Measurements from ENCODE around the gene FRAS1. TPM values are rescaled to one million over a fixed set of nuclear protein-coding genes. Genes with fewer than 3 reads are reported as not detected.
"Not testable (repeated sequence)": the region's sequence is repeated elsewhere in the genome, so short reads cannot be mapped to it uniquely, and the experiment has no call there.

Gene FRAS1
- total RNA-seq, 2 donors from 2014 or later = not detected

GRCh38 chr4:78299565-78299972 lies 242.4 kb downstream of the FRAS1 start:
- Mint-ChIP-seq H3K36me3 (ENCODE audit: low read depth) (no peaks in the 10 kb centered on the region), H3K4me3 (no peak overlapping the region), H3K27me3 (peaks cover 4% of the 10 kb centered on the region), H3K4me1 (no peaks in the 10 kb centered on the region), H3K9me3 (no peaks in the 10 kb centered on the region), H3K27ac (no peak overlapping the region)
- no peak for ATAC-seq (replicated peaks)

DNA sequence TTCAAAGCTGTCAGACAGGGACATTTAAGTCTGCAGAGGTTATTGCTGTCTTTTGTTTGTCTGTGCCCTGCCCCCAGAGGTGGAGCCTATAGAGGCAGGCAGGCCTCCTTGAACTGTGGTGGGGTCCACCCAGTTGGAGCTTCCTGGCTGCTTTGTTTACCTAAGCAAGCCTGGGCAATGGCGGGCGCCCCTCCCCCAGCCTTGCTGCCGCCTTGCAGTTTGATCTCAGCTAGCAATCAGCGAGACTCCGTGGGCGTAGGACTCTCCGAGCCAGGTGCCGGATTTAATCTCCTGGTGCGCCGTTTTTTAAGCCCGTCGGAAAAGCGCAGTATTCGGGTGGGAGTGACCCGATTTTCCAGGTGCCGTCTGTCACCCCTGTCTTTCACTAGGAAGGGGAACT lies 250.1 kb downstream of the FRAS1 start:
- H3K4me3 Mint-ChIP-seq; H3K27ac Mint-ChIP-seq; ATAC-seq (replicated peaks); H3K36me3 Mint-ChIP-seq (ENCODE audit: low read depth); H3K4me1 Mint-ChIP-seq; H3K9me3 Mint-ChIP-seq: not testable (repeated sequence)
- H3K27me3 Mint-ChIP-seq = peaks cover 15% of the 10 kb centered on the region

- Mint-ChIP-seq H3K9me3 (no peaks in the 10 kb centered on the region), H3K4me3 (no peak overlapping the region), H3K27me3 (peaks cover 15% of the 10 kb centered on the region), H3K27ac (no peak overlapping the region), H3K36me3 (ENCODE audit: low read depth) (no peaks in the 10 kb centered on the region), H3K4me1 (no peaks in the 10 kb centered on the region)
- ATAC-seq (replicated peaks) = no peak
These were observed 251.4 kb downstream of the FRAS1 start for GRCh38 chr4:78308517-78308916.

DNA sequence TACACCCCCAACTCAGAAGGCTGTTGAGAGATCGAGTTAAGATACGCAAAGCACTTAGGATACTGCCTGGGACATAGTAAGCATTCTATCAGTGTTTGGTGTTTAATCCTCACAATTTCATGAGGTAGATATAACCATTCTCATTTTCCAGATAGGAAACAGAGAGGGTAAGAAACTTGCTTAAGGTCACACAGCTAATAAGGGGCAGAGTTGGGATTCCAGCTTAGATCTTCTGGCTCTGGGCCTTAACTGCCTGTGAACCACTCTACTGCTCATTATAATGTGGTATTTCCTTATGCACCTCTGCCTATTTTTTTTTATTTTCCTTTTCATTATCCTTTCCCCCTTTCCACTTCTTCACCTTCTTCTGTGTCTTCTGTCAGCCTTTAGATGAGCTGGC lies 252.2 kb downstream of the FRAS1 start:
- no peak overlapping the region for H3K27ac Mint-ChIP-seq
- H3K4me3 Mint-ChIP-seq = no peak overlapping the region
- no peak for ATAC-seq (replicated peaks)
- no peaks in the 10 kb centered on the region for H3K9me3 Mint-ChIP-seq
- H3K36me3 Mint-ChIP-seq (ENCODE audit: low read depth) = no peaks in the 10 kb centered on the region
- no peaks in the 10 kb centered on the region for H3K4me1 Mint-ChIP-seq
- H3K27me3 Mint-ChIP-seq = peaks cover 22% of the 10 kb centered on the region

- H3K4me3 Mint-ChIP-seq = no peak overlapping the region
- no peak overlapping the region for H3K27ac Mint-ChIP-seq
- peaks cover 24% of the 10 kb centered on the region for H3K27me3 Mint-ChIP-seq
- H3K9me3 Mint-ChIP-seq = no peaks in the 10 kb centered on the region
- H3K36me3 Mint-ChIP-seq (ENCODE audit: low read depth) = no peaks in the 10 kb centered on the region
- H3K4me1 Mint-ChIP-seq = no peaks in the 10 kb centered on the region
- ATAC-seq (replicated peaks) = no peak
These were observed 253.1 kb downstream of the FRAS1 start for GRCh38 chr4:78310007-78310739.

- no peak for ATAC-seq (replicated peaks)
- Mint-ChIP-seq H3K27me3 (peaks cover 27% of the 10 kb centered on the region), H3K4me3 (no peak overlapping the region), H3K9me3 (no peaks in the 10 kb centered on the region), H3K4me1 (no peaks in the 10 kb centered on the region), H3K36me3 (ENCODE audit: low read depth) (no peaks in the 10 kb centered on the region), H3K27ac (no peak overlapping the region)
These were observed 253.6 kb downstream of the FRAS1 start for GRCh38 chr4:78310740-78311115.

- H3K4me1 Mint-ChIP-seq = no peaks in the 10 kb centered on the region
- H3K4me3 Mint-ChIP-seq = no peak overlapping the region
- no peaks in the 10 kb centered on the region for H3K36me3 Mint-ChIP-seq (ENCODE audit: low read depth)
- no peak for ATAC-seq (replicated peaks)
- no peak overlapping the region for H3K27ac Mint-ChIP-seq
- H3K9me3 Mint-ChIP-seq = no peaks in the 10 kb centered on the region
- peaks cover 29% of the 10 kb centered on the region for H3K27me3 Mint-ChIP-seq
These were observed 254.2 kb downstream of the FRAS1 start for GRCh38 chr4:78311306-78311705.

- no peaks in the 10 kb centered on the region for H3K36me3 Mint-ChIP-seq (ENCODE audit: low read depth)
- H3K27me3 Mint-ChIP-seq = peaks cover 37% of the 10 kb centered on the region
- no peak overlapping the region for H3K4me3 Mint-ChIP-seq
- H3K9me3 Mint-ChIP-seq = no peaks in the 10 kb centered on the region
- H3K4me1 Mint-ChIP-seq = no peaks in the 10 kb centered on the region
- peak; percentile 29 for ATAC-seq (replicated peaks)
- H3K27ac Mint-ChIP-seq = no peak overlapping the region
These were observed 256.0 kb downstream of the FRAS1 start for GRCh38 chr4:78312989-78313753.

DNA sequence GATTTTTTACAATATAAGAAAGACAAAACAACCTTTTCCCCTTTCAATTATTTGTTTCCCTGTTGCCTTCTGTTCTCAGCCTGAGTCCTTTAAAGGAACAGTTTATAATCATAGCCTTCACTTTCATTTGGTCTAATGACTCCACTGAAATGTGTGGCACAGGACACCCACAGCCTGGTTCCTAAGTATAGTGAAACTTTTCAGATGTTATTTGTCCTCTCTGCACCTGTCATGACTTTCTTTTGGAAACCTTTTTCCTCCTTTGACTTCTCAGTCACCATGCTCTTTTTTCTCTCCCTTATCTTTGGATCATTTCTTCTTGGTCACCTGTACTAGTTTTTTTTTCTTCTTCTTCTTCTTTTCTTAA lies 256.6 kb downstream of the FRAS1 start:
- peaks cover 38% of the 10 kb centered on the region for H3K27me3 Mint-ChIP-seq
- no peak overlapping the region for H3K27ac Mint-ChIP-seq
- no peaks in the 10 kb centered on the region for H3K4me1 Mint-ChIP-seq
- H3K9me3 Mint-ChIP-seq = no peaks in the 10 kb centered on the region
- no peak overlapping the region for H3K4me3 Mint-ChIP-seq
- no peak for ATAC-seq (replicated peaks)
- no peaks in the 10 kb centered on the region for H3K36me3 Mint-ChIP-seq (ENCODE audit: low read depth)

DNA sequence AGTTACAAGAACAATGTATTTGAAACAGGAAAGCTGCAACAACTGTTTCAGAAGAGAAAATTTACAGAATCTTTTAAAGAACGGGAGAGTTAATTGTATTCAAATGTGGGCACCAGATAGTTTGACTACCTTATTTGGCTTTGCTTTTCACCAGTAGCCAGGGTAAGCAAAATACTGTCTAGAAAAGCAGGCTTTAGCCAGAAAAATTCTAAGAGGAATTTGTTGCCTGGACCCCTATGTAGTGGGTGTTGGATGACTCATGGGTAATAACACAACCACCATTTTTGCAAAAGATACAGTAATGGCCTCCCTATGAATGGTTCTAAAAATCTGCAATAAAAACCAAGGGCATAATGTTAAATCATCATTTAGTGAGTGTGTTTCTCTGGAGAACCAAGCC lies 261.0 kb downstream of the FRAS1 start:
- no peaks in the 10 kb centered on the region for H3K9me3 Mint-ChIP-seq
- no peak overlapping the region for H3K4me3 Mint-ChIP-seq
- ATAC-seq (replicated peaks) = no peak
- H3K27ac Mint-ChIP-seq = no peak overlapping the region
- no peaks in the 10 kb centered on the region for H3K4me1 Mint-ChIP-seq
- H3K27me3 Mint-ChIP-seq = peaks cover 37% of the 10 kb centered on the region
- H3K36me3 Mint-ChIP-seq (ENCODE audit: low read depth) = no peaks in the 10 kb centered on the region

DNA sequence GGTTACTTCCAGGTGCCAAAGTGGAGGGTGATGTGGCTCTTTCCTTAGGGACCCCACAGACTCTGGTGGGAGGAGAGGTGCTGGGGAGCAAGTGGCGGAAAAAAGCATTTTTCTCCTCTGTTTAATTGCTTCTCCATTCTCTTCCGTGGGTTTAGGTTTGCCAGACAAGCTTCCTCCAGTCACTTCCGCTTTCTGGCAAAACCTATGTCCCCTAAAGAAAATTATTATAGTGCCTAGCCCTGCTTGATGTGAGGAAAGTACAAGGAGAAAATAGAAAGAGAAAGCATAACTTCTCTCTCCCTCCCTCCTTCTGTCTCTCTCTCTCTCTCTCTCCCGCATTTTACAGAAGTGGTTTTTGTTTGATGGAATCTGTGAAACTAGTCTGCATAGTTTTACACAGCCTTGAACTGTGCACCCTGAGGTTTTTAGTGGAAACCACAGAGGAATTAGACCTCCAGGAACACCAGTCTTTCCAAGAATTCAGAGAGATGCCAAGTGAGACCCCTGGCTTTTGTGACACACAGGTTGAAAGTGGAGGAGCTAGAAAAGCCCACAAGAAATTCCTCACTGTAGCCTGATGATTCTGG lies 263.3 kb downstream of the FRAS1 start:
- H3K27me3 Mint-ChIP-seq = peaks cover 28% of the 10 kb centered on the region
- H3K36me3 Mint-ChIP-seq (ENCODE audit: low read depth) = no peaks in the 10 kb centered on the region
- no peak overlapping the region for H3K4me3 Mint-ChIP-seq
- no peaks in the 10 kb centered on the region for H3K4me1 Mint-ChIP-seq
- no peak overlapping the region for H3K27ac Mint-ChIP-seq
- no peak for ATAC-seq (replicated peaks)
- no peaks in the 10 kb centered on the region for H3K9me3 Mint-ChIP-seq

DNA sequence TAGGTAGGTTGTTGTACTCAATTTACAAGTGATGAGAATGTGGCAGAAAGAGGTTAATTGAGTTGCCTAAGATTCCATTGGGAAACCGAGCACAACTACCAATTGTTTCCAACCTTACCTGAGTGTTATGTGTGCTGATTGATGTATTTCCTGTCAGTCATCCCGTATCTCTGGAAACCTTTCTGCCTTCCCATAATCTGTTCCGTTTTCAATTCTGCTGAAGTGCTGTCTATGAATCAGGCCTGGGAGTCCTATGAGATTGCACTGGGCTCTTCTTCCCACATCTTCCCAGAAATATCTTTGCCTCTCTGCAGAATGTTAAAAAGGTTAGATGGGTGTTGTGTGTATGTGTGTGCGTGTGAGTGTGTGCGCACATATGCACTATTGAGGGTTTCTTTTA lies 264.9 kb downstream of the FRAS1 start:
- H3K27ac Mint-ChIP-seq = no peak overlapping the region
- H3K36me3 Mint-ChIP-seq (ENCODE audit: low read depth) = no peaks in the 10 kb centered on the region
- no peak overlapping the region for H3K4me3 Mint-ChIP-seq
- H3K27me3 Mint-ChIP-seq = peaks cover 32% of the 10 kb centered on the region
- H3K4me1 Mint-ChIP-seq = no peaks in the 10 kb centered on the region
- H3K9me3 Mint-ChIP-seq = no peaks in the 10 kb centered on the region
- no peak for ATAC-seq (replicated peaks)

DNA sequence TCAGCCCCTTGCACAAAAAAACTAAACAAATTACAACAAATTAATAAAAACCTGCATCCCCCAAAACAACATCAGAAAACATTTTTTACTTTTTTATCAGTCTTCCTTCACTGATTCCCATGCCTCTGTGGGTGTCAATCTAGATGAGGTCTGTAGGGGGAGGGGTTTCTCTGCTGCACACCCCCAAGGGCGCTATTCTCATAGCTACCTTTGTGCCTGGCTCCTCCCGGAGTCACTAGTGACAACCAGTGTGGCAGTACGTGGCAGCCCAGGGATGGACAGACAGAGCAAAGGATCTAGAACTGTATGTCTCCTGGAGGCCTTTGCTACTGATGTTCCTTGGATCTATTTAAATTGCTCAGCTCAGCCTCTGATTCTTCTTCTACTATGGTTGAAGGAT lies 266.3 kb downstream of the FRAS1 start:
- ATAC-seq (replicated peaks) = no peak
- H3K4me3 Mint-ChIP-seq = no peak overlapping the region
- H3K9me3 Mint-ChIP-seq = no peaks in the 10 kb centered on the region
- H3K27me3 Mint-ChIP-seq = peaks cover 26% of the 10 kb centered on the region
- H3K4me1 Mint-ChIP-seq = no peaks in the 10 kb centered on the region
- no peak overlapping the region for H3K27ac Mint-ChIP-seq
- no peaks in the 10 kb centered on the region for H3K36me3 Mint-ChIP-seq (ENCODE audit: low read depth)

DNA sequence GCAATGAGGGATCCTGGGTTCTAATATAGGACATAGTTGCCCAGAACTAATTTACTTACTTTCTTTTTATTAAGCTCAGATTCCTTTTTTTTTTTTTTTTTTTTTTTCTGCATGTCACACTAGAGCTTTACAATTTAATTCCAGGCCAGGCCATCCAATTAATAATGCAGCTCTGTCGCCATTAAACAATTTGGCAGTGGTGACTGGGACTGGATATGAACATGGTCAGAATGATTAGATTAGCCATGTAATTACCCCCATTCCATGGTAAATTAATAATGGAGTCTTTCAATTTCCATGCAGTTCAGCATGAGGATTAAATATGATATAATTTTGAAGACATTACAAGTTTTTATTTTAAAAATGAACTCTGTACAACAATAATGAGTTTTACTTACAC lies 267.5 kb downstream of the FRAS1 start:
- Mint-ChIP-seq H3K36me3 (ENCODE audit: low read depth) (no peaks in the 10 kb centered on the region), H3K9me3 (no peaks in the 10 kb centered on the region), H3K27ac (no peak overlapping the region), H3K4me3 (no peak overlapping the region), H3K27me3 (peaks cover 21% of the 10 kb centered on the region), H3K4me1 (no peaks in the 10 kb centered on the region)
- ATAC-seq (replicated peaks) = no peak

Data from activated T-helper 17 cell treated with anti-CD3 and anti-CD28 coated beads, Interleukin-2, amount 50 U/mL, for 72 hours (primary cell).